8988T (cell line): Measurements from ENCODE around the gene JAKMIP1.

Source experiments
- DNase-seq: peaks from one replicate; pipeline ENCODE4 v3.0.0; 2011

JAKMIP1 gene

GRCh38 chr4:6055436-6055835 lies 144.9 kb downstream of the JAKMIP1 start:
- no peak for DNase-seq

GRCh38 chr4:6055030-6055429 lies 145.3 kb downstream of the JAKMIP1 start:
- DNase-seq: no peak

GRCh38 chr4:6054162-6054922 lies 146.0 kb downstream of the JAKMIP1 start:
- no peak for DNase-seq

- DNase-seq: no peak
These were observed 147.7 kb downstream of the JAKMIP1 start for GRCh38 chr4:6052679-6053078.

GRCh38 chr4:6050551-6050950 lies 149.8 kb downstream of the JAKMIP1 start:
- no peak for DNase-seq

- no peak for DNase-seq
These were observed 150.4 kb downstream of the JAKMIP1 start for GRCh38 chr4:6049985-6050384.

- no peak for DNase-seq
These were observed 151.1 kb downstream of the JAKMIP1 start for GRCh38 chr4:6049278-6049677.

GRCh38 chr4:6048537-6048936 lies 151.8 kb downstream of the JAKMIP1 start:
- no peak for DNase-seq

GRCh38 chr4:6047130-6047673 lies 153.1 kb downstream of the JAKMIP1 start:
- no peak for DNase-seq

GRCh38 chr4:6046526-6047129 lies 153.7 kb downstream of the JAKMIP1 start:
- DNase-seq: no peak

GRCh38 chr4:6044805-6045204 lies 155.5 kb downstream of the JAKMIP1 start:
- no peak for DNase-seq

- no peak for DNase-seq
These were observed 156.1 kb downstream of the JAKMIP1 start for GRCh38 chr4:6044276-6044675.

GRCh38 chr4:6043843-6044242 lies 156.5 kb downstream of the JAKMIP1 start:
- DNase-seq: no peak

- DNase-seq: no peak
These were observed 157.2 kb downstream of the JAKMIP1 start for GRCh38 chr4:6043188-6043587.

GRCh38 chr4:6042293-6043063 lies 157.9 kb downstream of the JAKMIP1 start:
- DNase-seq: no peak

- DNase-seq: no peak
These were observed 158.5 kb downstream of the JAKMIP1 start for GRCh38 chr4:6041800-6042199.

- DNase-seq: no peak
These were observed 161.6 kb downstream of the JAKMIP1 start for GRCh38 chr4:6038711-6039110.

- DNase-seq: no peak
These were observed 164.6 kb downstream of the JAKMIP1 start for GRCh38 chr4:6035786-6036185.

- no peak for DNase-seq
These were observed 167.0 kb downstream of the JAKMIP1 start for GRCh38 chr4:6033381-6033780.

- no peak for DNase-seq
These were observed 167.8 kb downstream of the JAKMIP1 start for GRCh38 chr4:6032249-6033244.

- DNase-seq: no peak
These were observed 168.5 kb downstream of the JAKMIP1 start for GRCh38 chr4:6031846-6032245.

GRCh38 chr4:6030679-6031078 lies 169.7 kb downstream of the JAKMIP1 start:
- no peak for DNase-seq
